Immature natural killer cell (primary cell): Measurements from ENCODE around the gene KRT71. TPM values are rescaled to one million over a fixed set of nuclear protein-coding genes. Genes with fewer than 3 reads are reported as not detected.
"Not testable (repeated sequence)": the region's sequence is repeated elsewhere in the genome, so short reads cannot be mapped to it uniquely, and the experiment has no call there.

Experiments
- DNase-seq, 3 donors: peaks; one replicate each; pipeline ENCODE4 v3.0.0; 2022; ENCODE audit warnings: mixed read lengths in 1 of 3
- H3K27ac Mint-ChIP-seq, 6 donors: one replicate each; pipeline ENCODE4 v1.8.0; 2020; ENCODE audit warnings: mixed read lengths in 6 of 6, mild to moderate bottlenecking in 5 of 6, inconsistent platforms in 4 of 6, moderate library complexity in 3 of 6
- H3K27me3 Mint-ChIP-seq, 3 donors: one replicate each; pipeline ENCODE4 v1.8.0; 2020 to 2021; ENCODE audit warnings: low read depth in 3 of 3, mild to moderate bottlenecking in 3 of 3, mixed read lengths in 3 of 3, moderate library complexity in 3 of 3, inconsistent platforms in 1 of 3
- H3K36me3 Mint-ChIP-seq, 3 donors: one replicate each; pipeline ENCODE4 v1.8.0; 2020; ENCODE audit warnings: mixed read lengths in 3 of 3, inconsistent platforms in 2 of 3, mild to moderate bottlenecking in 2 of 3
- H3K4me1 Mint-ChIP-seq, 2 donors: one replicate each; pipeline ENCODE4 v1.8.0; 2020; ENCODE audit warnings: inconsistent platforms in 2 of 2, mild to moderate bottlenecking in 2 of 2, mixed read lengths in 2 of 2, moderate library complexity in 1 of 2
- H3K4me3 Mint-ChIP-seq, 5 donors: one replicate each; pipeline ENCODE4 v1.8.0; 2020; ENCODE audit warnings: mild to moderate bottlenecking in 5 of 5, mixed read lengths in 5 of 5, inconsistent platforms in 3 of 5, moderate library complexity in 3 of 5
- H3K9me3 Mint-ChIP-seq, 6 donors: one replicate each; pipeline ENCODE4 v1.8.0; 2020; ENCODE audit warnings: mild to moderate bottlenecking in 6 of 6, mixed read lengths in 6 of 6, inconsistent platforms in 4 of 6, moderate library complexity in 3 of 6
- polyA plus RNA-seq, 3 donors: library from polyadenylated mRNA; unstranded; fragments of 300-500 nt; fragmentation: Illumina TruSeq; gene quantifications; one replicate each; pipeline ENCODE4 v1.2.3, GENCODE V29; 2021

Gene KRT71
- polyA plus RNA-seq, 3 donors from 2014 or later, result not detected

- peak; percentile 64 to 69 (median 65) for DNase-seq
- Mint-ChIP-seq H3K27me3 (peaks cover 0 to 11% (median 1%) of the 10 kb centered on the region in 3 donors), H3K27ac (peak overlapping the region; percentile 5 to 89 (median 62)), H3K4me3 (peak overlapping the region in 4 of 5 donors; percentile 9 to 64 (median 32)), H3K9me3 (peaks cover 0 to 10% (median 5%) of the 10 kb centered on the region in 6 donors), H3K4me1 (peaks cover 15 to 23% of the 10 kb centered on the region in 2 donors), H3K36me3 (peaks cover 0 to 9% (median 8%) of the 10 kb centered on the region in 3 donors)
Measured at GRCh38 chr12:52506858-52507715, 45.9 kb downstream of the KRT71 start.

DNA sequence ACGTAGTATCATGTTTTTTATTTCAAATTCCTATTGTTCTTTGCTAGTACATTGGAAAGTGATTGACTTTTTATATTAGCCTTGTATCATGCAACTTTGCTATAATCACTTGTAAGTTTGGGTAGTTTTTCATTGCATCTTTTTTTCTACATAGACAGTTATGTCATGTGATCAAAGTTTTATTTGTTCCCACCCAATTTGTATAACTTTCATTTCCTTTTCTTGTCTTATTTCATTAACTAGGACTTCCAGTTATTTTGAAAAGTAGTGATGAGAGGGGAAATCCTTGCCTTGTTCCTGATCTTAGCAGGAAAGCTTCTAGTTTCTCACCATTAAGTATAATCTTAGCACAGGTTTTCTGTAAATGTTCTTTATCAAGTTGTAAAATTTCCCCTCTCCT is 50.1 kb downstream of the KRT71 start:
- Mint-ChIP-seq H3K27me3 (peaks cover 0 to 9% (median 2%) of the 10 kb centered on the region in 3 donors), H3K4me1 (peaks cover 15 to 19% of the 10 kb centered on the region in 2 donors), H3K36me3 (no peaks in the 10 kb centered on the region), H3K4me3 (no peak overlapping the region), H3K27ac (no peak overlapping the region), H3K9me3 (peaks cover 0 to 1% (median 0%) of the 10 kb centered on the region in 6 donors)
- no peak for DNase-seq

DNA sequence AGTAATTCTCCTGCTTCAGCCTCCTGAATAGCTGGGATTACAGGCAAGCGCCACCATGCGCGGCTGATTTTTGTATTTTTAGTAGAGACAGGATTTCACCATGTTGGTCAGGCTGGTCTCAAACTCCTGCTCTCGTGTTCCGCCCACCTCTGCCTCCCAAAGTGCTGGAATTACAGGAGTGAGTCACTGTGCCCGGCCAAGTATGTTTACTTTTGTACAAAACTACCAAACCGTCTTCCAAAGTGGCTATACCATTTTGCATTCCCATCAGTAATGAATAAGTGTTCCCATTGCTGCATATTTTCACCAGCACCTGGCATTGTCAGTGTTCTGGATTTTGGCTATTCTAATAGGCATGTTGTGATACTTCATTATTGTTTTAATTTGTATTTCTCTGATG is 51.5 kb downstream of the KRT71 start:
- Mint-ChIP-seq H3K27me3 (peaks cover 0 to 7% (median 3%) of the 10 kb centered on the region in 3 donors), H3K36me3 (no peaks in the 10 kb centered on the region), H3K9me3 (peaks cover 0 to 1% (median 0%) of the 10 kb centered on the region in 6 donors), H3K4me3 (no peak overlapping the region), H3K4me1 (peaks cover 3 to 5% of the 10 kb centered on the region in 2 donors), H3K27ac (no peak overlapping the region)
- no peak for DNase-seq

DNA sequence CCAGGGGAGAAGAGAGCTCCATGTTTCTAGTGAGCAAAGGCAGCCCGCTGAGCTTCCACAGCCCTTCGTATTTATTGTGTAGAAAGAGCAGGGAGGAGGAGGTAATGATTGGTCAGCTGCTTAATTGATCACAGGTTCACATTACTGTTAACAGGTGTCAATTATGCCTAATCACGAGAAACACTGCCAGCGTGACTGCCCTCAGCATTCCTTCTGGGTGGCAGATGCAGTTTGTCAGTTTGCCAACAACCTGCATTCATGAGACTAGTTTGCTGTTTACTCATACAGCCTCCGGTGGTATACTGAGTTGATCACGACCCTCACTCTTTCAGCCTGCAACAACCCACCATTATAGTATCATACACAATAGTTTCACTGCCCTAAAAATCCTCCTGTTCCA is 52.4 kb downstream of the KRT71 start:
- H3K4me1 Mint-ChIP-seq, H3K27me3 Mint-ChIP-seq, DNase-seq, H3K4me3 Mint-ChIP-seq, H3K27ac Mint-ChIP-seq, H3K36me3 Mint-ChIP-seq, H3K9me3 Mint-ChIP-seq: not testable (repeated sequence)

DNA sequence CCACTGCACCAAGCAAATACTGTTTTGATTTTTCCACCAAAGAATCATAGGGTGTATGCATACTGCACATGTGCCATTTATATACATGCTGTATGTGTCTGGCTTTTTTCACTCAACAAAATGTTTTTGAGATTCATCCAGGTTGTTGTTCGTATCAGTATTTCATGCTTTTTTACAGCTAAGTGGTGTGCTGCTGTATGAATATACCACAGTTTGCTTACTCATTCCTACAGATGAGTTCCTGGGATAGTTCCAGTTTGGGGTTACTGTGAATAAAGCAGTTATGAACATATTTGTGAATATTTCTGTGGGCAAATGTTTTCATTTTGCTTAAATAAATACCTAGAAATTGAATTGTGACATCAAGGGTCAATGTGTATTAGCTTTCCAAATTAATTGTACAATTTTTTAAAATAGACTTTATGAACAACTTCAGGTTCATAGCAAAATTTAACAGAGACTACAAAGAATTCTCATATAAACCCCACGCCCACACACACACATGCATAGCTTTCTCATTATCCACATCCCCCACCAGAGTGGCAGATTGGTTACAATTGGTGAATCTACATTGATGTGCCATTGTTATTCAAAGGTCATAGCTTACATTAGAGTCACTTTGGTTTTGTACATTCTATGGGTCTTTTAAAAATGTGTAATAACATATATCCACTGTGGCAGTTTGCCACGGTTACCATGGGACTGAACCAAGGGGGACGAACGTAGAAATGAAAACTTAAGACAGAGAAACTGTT is 53.0 kb downstream of the KRT71 start:
- no peak overlapping the region for H3K27ac Mint-ChIP-seq
- no peaks in the 10 kb centered on the region for H3K36me3 Mint-ChIP-seq
- no peak for DNase-seq
- peaks cover 0 to 1% (median 0%) of the 10 kb centered on the region in 6 donors for H3K9me3 Mint-ChIP-seq
- no peaks in the 10 kb centered on the region for H3K4me1 Mint-ChIP-seq
- H3K4me3 Mint-ChIP-seq, result no peak overlapping the region
- H3K27me3 Mint-ChIP-seq, result peaks cover 2 to 4% (median 3%) of the 10 kb centered on the region in 3 donors

DNA sequence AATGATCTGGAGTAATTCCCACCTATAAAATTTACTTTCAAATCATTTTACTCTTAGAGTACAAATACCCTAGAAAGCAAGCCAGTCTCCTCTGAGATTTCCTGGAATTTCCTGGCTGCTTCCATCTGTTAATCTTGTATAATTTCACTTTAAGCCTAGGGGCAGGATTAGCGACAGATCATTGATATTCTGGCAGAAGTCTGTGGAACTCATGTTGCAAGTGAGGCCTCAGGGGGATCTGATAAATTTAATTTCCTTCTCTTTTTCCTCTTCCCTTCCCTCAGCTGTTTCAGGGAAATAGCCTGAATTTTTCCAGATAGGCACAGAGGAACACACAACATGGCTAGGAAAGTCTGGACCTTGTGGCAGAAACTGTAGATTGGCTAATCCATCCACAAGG is 54.0 kb downstream of the KRT71 start:
- H3K36me3 Mint-ChIP-seq, result no peaks in the 10 kb centered on the region
- no peaks in the 10 kb centered on the region for H3K4me1 Mint-ChIP-seq
- no peak for DNase-seq
- no peak overlapping the region for H3K27ac Mint-ChIP-seq
- H3K4me3 Mint-ChIP-seq, result no peak overlapping the region
- peaks cover 2 to 9% (median 3%) of the 10 kb centered on the region in 3 donors for H3K27me3 Mint-ChIP-seq
- H3K9me3 Mint-ChIP-seq, result peaks cover 0 to 1% (median 0%) of the 10 kb centered on the region in 6 donors

- H3K9me3 Mint-ChIP-seq, result peaks cover 0 to 1% (median 0%) of the 10 kb centered on the region in 6 donors
- no peak for DNase-seq
- peaks cover 2 to 14% (median 3%) of the 10 kb centered on the region in 3 donors for H3K27me3 Mint-ChIP-seq
- peak overlapping the region in 1 of 6 donors; percentile 1 for H3K27ac Mint-ChIP-seq
- H3K4me3 Mint-ChIP-seq, result no peak overlapping the region
- H3K36me3 Mint-ChIP-seq, result no peaks in the 10 kb centered on the region
- H3K4me1 Mint-ChIP-seq, result no peaks in the 10 kb centered on the region
Measured at GRCh38 chr12:52497975-52498374, 55.0 kb downstream of the KRT71 start.

DNA sequence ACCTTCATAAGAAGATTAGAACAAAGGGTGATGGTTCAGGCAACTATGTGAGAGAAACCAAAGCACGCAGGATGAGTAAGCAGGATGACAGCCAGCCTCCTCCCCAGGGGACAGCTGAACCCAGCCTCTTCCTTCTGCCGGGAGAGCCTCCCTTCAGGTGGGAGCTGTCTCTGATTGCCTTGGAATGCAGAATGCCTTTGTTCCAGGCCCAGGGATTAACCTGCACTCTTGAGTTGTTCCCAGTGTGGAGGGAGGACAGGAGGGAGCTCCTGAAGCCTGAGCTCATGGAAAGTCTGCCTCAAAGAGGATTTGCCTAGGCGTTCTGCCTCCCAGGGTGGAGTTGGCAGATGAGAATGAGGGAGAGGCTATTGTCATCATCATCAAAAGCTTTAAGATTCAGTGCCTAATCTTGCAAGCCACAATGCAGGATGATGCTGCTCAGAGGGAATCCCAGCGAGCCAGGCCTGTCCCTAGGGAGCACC is 56.3 kb downstream of the KRT71 start:
- peaks cover 2 to 16% (median 3%) of the 10 kb centered on the region in 3 donors for H3K27me3 Mint-ChIP-seq
- H3K9me3 Mint-ChIP-seq, result peaks cover 0 to 1% (median 0%) of the 10 kb centered on the region in 6 donors
- H3K36me3 Mint-ChIP-seq, result no peaks in the 10 kb centered on the region
- no peak overlapping the region for H3K27ac Mint-ChIP-seq
- H3K4me1 Mint-ChIP-seq, result no peaks in the 10 kb centered on the region
- no peak for DNase-seq
- no peak overlapping the region for H3K4me3 Mint-ChIP-seq

DNA sequence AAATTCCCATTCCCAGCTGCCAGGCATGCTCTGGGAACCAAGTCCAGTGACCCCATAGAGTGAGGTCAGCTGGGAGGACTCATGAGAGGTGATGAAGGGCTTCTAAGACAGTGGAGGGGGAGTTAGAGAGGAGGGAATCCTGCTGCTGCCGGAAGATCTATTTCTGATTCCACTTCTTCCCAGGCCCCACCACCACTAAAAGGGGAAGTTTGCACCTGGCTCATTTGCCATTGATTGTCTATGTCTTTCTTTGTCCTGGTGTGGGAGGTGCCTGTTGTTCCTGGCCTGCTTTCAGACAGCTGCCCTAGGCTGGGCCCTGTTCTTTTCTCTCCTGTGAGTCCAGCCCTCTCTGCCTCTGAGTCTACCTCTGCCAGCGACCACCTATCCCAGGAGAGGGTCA is 56.9 kb downstream of the KRT71 start:
- Mint-ChIP-seq H3K36me3 (no peaks in the 10 kb centered on the region), H3K27ac (no peak overlapping the region), H3K4me1 (no peaks in the 10 kb centered on the region), H3K9me3 (peaks cover 0 to 1% (median 0%) of the 10 kb centered on the region in 6 donors), H3K4me3 (no peak overlapping the region), H3K27me3 (peaks cover 2 to 18% (median 5%) of the 10 kb centered on the region in 3 donors)
- DNase-seq, result no peak

GRCh38 chr12:52495389-52495788 is 57.6 kb downstream of the KRT71 start:
- H3K27me3 Mint-ChIP-seq, result peaks cover 2 to 20% (median 8%) of the 10 kb centered on the region in 3 donors
- H3K27ac Mint-ChIP-seq, result peak overlapping the region in 1 of 6 donors; percentile 2
- no peaks in the 10 kb centered on the region for H3K4me1 Mint-ChIP-seq

GRCh38 chr12:52494518-52494917 is 58.4 kb downstream of the KRT71 start:
- peak overlapping the region in 1 of 6 donors; percentile 9 for H3K27ac Mint-ChIP-seq
- H3K4me3 Mint-ChIP-seq, result no peak overlapping the region
- no peak for DNase-seq
- H3K36me3 Mint-ChIP-seq, result no peaks in the 10 kb centered on the region
- H3K27me3 Mint-ChIP-seq, result peaks cover 4 to 25% (median 7%) of the 10 kb centered on the region in 3 donors
- H3K9me3 Mint-ChIP-seq, result no peaks in the 10 kb centered on the region
- no peaks in the 10 kb centered on the region for H3K4me1 Mint-ChIP-seq

More at GRCh38 chr12:52495389-52495788, 57.6 kb downstream of the KRT71 start:
- Mint-ChIP-seq H3K36me3 (no peaks in the 10 kb centered on the region), H3K9me3 (no peaks in the 10 kb centered on the region), H3K4me3 (no peak overlapping the region)
- no peak for DNase-seq

- no peaks in the 10 kb centered on the region for H3K9me3 Mint-ChIP-seq
- H3K27me3 Mint-ChIP-seq, result peaks cover 4 to 25% (median 7%) of the 10 kb centered on the region in 3 donors
- H3K4me3 Mint-ChIP-seq, result no peak overlapping the region
- no peak for DNase-seq
- H3K36me3 Mint-ChIP-seq, result no peaks in the 10 kb centered on the region
- no peaks in the 10 kb centered on the region for H3K4me1 Mint-ChIP-seq
- H3K27ac Mint-ChIP-seq, result peak overlapping the region in 1 of 6 donors; percentile 9
Measured at GRCh38 chr12:52494100-52494499, 58.8 kb downstream of the KRT71 start.
